Urinary bladder (tissue), 4 donors: ENCODE results near the gene KCNK3. TPM values are rescaled to one million over a fixed set of nuclear protein-coding genes. Genes with fewer than 3 reads are reported as not detected.

Experiments
- DNase-seq: peaks from one replicate; pipeline ENCODE4 v3.0.0-alpha.2; 2015; ENCODE audit errors: extremely low spot score
- H3K27ac ChIP-seq: one replicate; pipeline ENCODE4 v1.5.1; 2013; ENCODE audit warnings: low read depth, mild to moderate bottlenecking, moderate library complexity
- H3K36me3 ChIP-seq: one replicate; pipeline ENCODE4 v1.6.1; 2013; ENCODE audit warnings: mild to moderate bottlenecking, moderate library complexity; ENCODE audit not compliant: insufficient read depth
- H3K4me1 ChIP-seq: one replicate; pipeline ENCODE4 v1.6.1; 2013; ENCODE audit warnings: mild to moderate bottlenecking, moderate library complexity; ENCODE audit not compliant: insufficient read depth
- H3K4me3 ChIP-seq: one replicate; pipeline ENCODE4 v1.5.1; 2013; ENCODE audit warnings: low read depth, low read length
- WGBS: extraction: QIAGEN DNeasy Blood & Tissue Kit; methylation state at CpG from one replicate; pipeline ENCODE4 v1.1.7; 2013; 5-methylcytosine and 5-hydroxymethylcytosine counted together
- polyA plus RNA-seq: library from polyadenylated mRNA; stranded (reverse); fragments of 200-250 nt; gene quantifications from one replicate; pipeline ENCODE4 v1.2.3, GENCODE V29; 2013
- total RNA-seq: library from RNA; depleted of rRNA; stranded (reverse); fragments of >200 nt; gene quantifications from one replicate; pipeline ENCODE4 v1.2.3, GENCODE V29; 2014
- donor health status: healthy with polysubstance abuse.
- donor health status: healthy.

Gene KCNK3
- total and polyA plus RNA-seq, 2 donors: 4.7 to 11.4 TPM

- H3K36me3 ChIP-seq: no peaks in the 10 kb centered on the region
- H3K4me1 ChIP-seq: no peaks in the 10 kb centered on the region
- H3K27ac ChIP-seq: no peak overlapping the region
- no peak for DNase-seq
- H3K4me3 ChIP-seq: no peak overlapping the region
- 93% methylated on average over 10 of the region's 10 CpGs for WGBS
These were observed 70.5 kb downstream of the KCNK3 start for GRCh38 chr2:26763019-26763418.

- peak; percentile 37 for DNase-seq
- peak within 1 kb of the TSS; percentile 74 for H3K4me3 ChIP-seq
- H3K36me3 ChIP-seq: no peaks in the 10 kb centered on the region
- no peaks in the 10 kb centered on the region for H3K4me1 ChIP-seq
- peak within 1 kb of the TSS; percentile 73 for H3K27ac ChIP-seq
- under 1% methylated on average over 68 of the region's 68 CpGs for WGBS
These were observed 71.8 kb downstream of the KCNK3 start, which contains the start of gene SLC35F6 for GRCh38 chr2:26764078-26764887. TSS of gene SLC35F6 (plus strand) at chr2:26764284. CDS start at chr2:26764350, 66 bp downstream.

GRCh38 chr2:26764906-26765305 lies 72.4 kb downstream of the KCNK3 start:
- H3K27ac ChIP-seq: peak overlapping the region; percentile 73
- no peak for DNase-seq
- 25% methylated on average over 3 of the region's 3 CpGs for WGBS
- peak overlapping the region; percentile 74 for H3K4me3 ChIP-seq
- H3K4me1 ChIP-seq: no peaks in the 10 kb centered on the region
- H3K36me3 ChIP-seq: no peaks in the 10 kb centered on the region

- 86% methylated on average over 10 of the region's 10 CpGs for WGBS
- no peak overlapping the region for H3K27ac ChIP-seq
- no peaks in the 10 kb centered on the region for H3K4me1 ChIP-seq
- H3K4me3 ChIP-seq: no peak overlapping the region
- no peaks in the 10 kb centered on the region for H3K36me3 ChIP-seq
- no peak for DNase-seq
These were observed 73.1 kb downstream of the KCNK3 start for GRCh38 chr2:26765475-26766200.

GRCh38 chr2:26767129-26767528 lies 74.6 kb downstream of the KCNK3 start:
- no peaks in the 10 kb centered on the region for H3K36me3 ChIP-seq
- H3K4me3 ChIP-seq: no peak overlapping the region
- WGBS: 64% methylated on average over 5 of the region's 5 CpGs
- H3K4me1 ChIP-seq: no peaks in the 10 kb centered on the region
- DNase-seq: no peak
- H3K27ac ChIP-seq: no peak overlapping the region

- WGBS: 92% methylated on average over 5 of the region's 5 CpGs
- no peak for DNase-seq
- H3K4me3 ChIP-seq: no peak overlapping the region
- H3K27ac ChIP-seq: no peak overlapping the region
- no peaks in the 10 kb centered on the region for H3K36me3 ChIP-seq
- H3K4me1 ChIP-seq: no peaks in the 10 kb centered on the region
These were observed 75.5 kb downstream of the KCNK3 start for GRCh38 chr2:26767894-26768487.

- H3K4me3 ChIP-seq: no peak overlapping the region
- no peak for DNase-seq
- H3K4me1 ChIP-seq: no peaks in the 10 kb centered on the region
- no peaks in the 10 kb centered on the region for H3K36me3 ChIP-seq
- WGBS: 97% methylated on average over 3 of the region's 3 CpGs
- H3K27ac ChIP-seq: peak overlapping the region; percentile 26
These were observed 76.2 kb downstream of the KCNK3 start for GRCh38 chr2:26768759-26769088.

GRCh38 chr2:26769089-26769761 lies 76.7 kb downstream of the KCNK3 start:
- 53% methylated on average over 14 of the region's 14 CpGs for WGBS
- Histone ChIP-seq H3K36me3 (no peaks in the 10 kb centered on the region), H3K4me1 (no peaks in the 10 kb centered on the region), H3K27ac (peak overlapping the region; percentile 40), H3K4me3 (no peak overlapping the region)
- DNase-seq: no peak

- Histone ChIP-seq H3K36me3 (no peaks in the 10 kb centered on the region), H3K4me1 (no peaks in the 10 kb centered on the region), H3K4me3 (no peak overlapping the region), H3K27ac (peak overlapping the region; percentile 68)
- WGBS: 66% methylated on average over 6 of the region's 6 CpGs
- DNase-seq: no peak
These were observed 78.6 kb downstream of the KCNK3 start for GRCh38 chr2:26770986-26771586.

GRCh38 chr2:26772064-26773001 lies 79.8 kb downstream of the KCNK3 start:
- Histone ChIP-seq H3K36me3 (no peaks in the 10 kb centered on the region), H3K4me1 (no peaks in the 10 kb centered on the region), H3K4me3 (no peak overlapping the region), H3K27ac (peak overlapping the region; percentile 65)
- WGBS: 44% methylated on average over 13 of the region's 13 CpGs
- DNase-seq: no peak

- no peak overlapping the region for H3K27ac ChIP-seq
- no peaks in the 10 kb centered on the region for H3K4me1 ChIP-seq
- 92% methylated on average over 5 of the region's 5 CpGs for WGBS
- H3K36me3 ChIP-seq: no peaks in the 10 kb centered on the region
- no peak for DNase-seq
- no peak overlapping the region for H3K4me3 ChIP-seq
These were observed 83.8 kb downstream of the KCNK3 start for GRCh38 chr2:26776195-26776800.

GRCh38 chr2:26778098-26778497 lies 85.6 kb downstream of the KCNK3 start:
- Histone ChIP-seq H3K4me1 (no peaks in the 10 kb centered on the region), H3K27ac (no peak overlapping the region), H3K4me3 (no peak overlapping the region), H3K36me3 (no peaks in the 10 kb centered on the region)
- DNase-seq: no peak
- 96% methylated on average over 18 of the region's 18 CpGs for WGBS
